RPMI7951 (cell line): Measurements from ENCODE around the gene SNX1. TPM values are rescaled to one million over a fixed set of nuclear protein-coding genes. Genes with fewer than 3 reads are reported as not detected.
A peak's percentile ranks its signal among the peaks of the same experiment; 100 is the strongest.
"Not testable (repeated sequence)": the region's sequence is repeated elsewhere in the genome, so short reads cannot be mapped to it uniquely, and the experiment has no call there.

Experiments used
- DNase-seq: peaks from one replicate; pipeline ENCODE4 v3.0.0-alpha.2; 2012; ENCODE audit warnings: low read depth
- total RNA-seq: library from RNA; depleted of rRNA; stranded (reverse); fragments of >200 nt; shearing (Covaris generic); gene quantifications from 2 replicates; pipeline ENCODE4 v1.2.3, GENCODE V29; 2014

SNX1 gene
- total RNA-seq, 1 experiment from 2014 or later: 49.6 TPM

GRCh38 chr15:64117759-64118487 is 22.1 kb downstream of the SNX1 start:
- no peak for DNase-seq

GRCh38 chr15:64120322-64120721 is 24.5 kb downstream of the SNX1 start:
- not testable (repeated sequence) for DNase-seq

- DNase-seq: no peak
Observed at GRCh38 chr15:64121614-64122013, 25.8 kb downstream of the SNX1 start.

GRCh38 chr15:64122444-64122843 is 26.7 kb downstream of the SNX1 start:
- DNase-seq: no peak

GRCh38 chr15:64122936-64123351 is 27.2 kb downstream of the SNX1 start:
- peak; percentile 54 for DNase-seq

GRCh38 chr15:64125978-64126377 is 30.2 kb downstream of the SNX1 start:
- peak; percentile 19 for DNase-seq

GRCh38 chr15:64127521-64128270 is 31.9 kb downstream of the SNX1 start:
- no peak for DNase-seq

GRCh38 chr15:64130159-64130558 is 34.4 kb downstream of the SNX1 start:
- DNase-seq: no peak

- no peak for DNase-seq
Observed at GRCh38 chr15:64131547-64131946, 35.8 kb downstream of the SNX1 start.

- DNase-seq: no peak
Observed at GRCh38 chr15:64132217-64132616, 36.4 kb downstream of the SNX1 start.

- DNase-seq: no peak
Observed at GRCh38 chr15:64133623-64134344, 38.0 kb downstream of the SNX1 start.

- peak; percentile 45 for DNase-seq
Observed at GRCh38 chr15:64134345-64134829, 38.6 kb downstream of the SNX1 start.

- no peak for DNase-seq
Observed at GRCh38 chr15:64136347-64136746, 40.6 kb downstream of the SNX1 start.

GRCh38 chr15:64137226-64137833 is 41.5 kb downstream of the SNX1 start:
- no peak for DNase-seq

GRCh38 chr15:64138331-64138941 is 42.7 kb downstream of the SNX1 start:
- DNase-seq: no peak

- no peak for DNase-seq
Observed at GRCh38 chr15:64141798-64142512, 46.2 kb downstream of the SNX1 start.

- no peak for DNase-seq
Observed at GRCh38 chr15:64143276-64143675, 47.5 kb downstream of the SNX1 start.

GRCh38 chr15:64144192-64144564 is 48.4 kb downstream of the SNX1 start:
- no peak for DNase-seq

- DNase-seq: peak; percentile 53
Observed at GRCh38 chr15:64144565-64145281, 48.9 kb downstream of the SNX1 start.

GRCh38 chr15:64146041-64146440 is 50.3 kb downstream of the SNX1 start:
- DNase-seq: no peak
